LNCAP (cell line): ENCODE results near the gene SMLR1.

Source experiments
- TF ChIP-seq, protein P1 (sequence below): fragments of 450-650 bp; IDR thresholded peaks from 2 replicates; pipeline ENCODE4 v1.5.1; 2017; ENCODE audit warnings: mild to moderate bottlenecking

The SMLR1 gene

DNA sequence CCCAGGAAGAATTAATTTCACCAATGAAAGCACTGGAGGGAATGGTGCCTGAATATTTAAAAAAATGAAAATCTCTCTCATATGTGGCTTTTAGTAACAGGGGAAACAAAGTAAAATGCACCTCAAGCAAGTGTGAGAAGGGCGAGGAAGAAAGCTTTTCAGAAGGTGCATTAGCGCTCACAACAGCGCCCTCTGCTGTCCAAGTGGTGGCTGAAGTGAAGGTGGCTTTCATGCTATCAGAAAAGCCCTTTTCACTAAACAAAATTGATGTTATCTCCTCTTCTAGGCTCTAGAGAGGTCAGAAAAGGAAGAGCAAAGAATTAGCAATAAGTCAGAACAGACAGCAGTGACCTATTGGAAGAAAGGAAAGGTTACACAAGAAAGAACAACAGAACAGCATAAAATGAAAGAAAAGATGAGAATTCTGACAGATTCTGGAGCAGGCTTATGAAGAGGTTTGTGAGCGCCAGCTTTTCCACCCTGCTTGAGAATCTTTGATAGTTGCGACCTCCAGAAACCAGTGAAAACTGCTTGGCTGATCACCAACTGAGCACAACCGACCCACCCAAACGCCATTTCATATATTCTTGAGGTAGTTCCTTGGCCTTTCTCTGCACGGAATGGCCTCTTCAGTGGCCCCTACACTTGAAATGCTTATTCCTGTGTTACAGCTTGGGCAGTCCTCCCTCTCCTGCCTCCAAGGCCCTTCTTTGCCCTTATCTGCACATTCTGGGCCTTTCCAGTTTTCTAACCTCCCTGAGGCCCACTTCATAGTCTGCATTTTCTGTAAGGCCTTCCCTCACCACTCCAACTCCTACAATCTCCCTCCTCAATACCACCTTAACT lies 45.3 kb downstream of the SMLR1 start:
- TF ChIP-seq, protein P1, sequence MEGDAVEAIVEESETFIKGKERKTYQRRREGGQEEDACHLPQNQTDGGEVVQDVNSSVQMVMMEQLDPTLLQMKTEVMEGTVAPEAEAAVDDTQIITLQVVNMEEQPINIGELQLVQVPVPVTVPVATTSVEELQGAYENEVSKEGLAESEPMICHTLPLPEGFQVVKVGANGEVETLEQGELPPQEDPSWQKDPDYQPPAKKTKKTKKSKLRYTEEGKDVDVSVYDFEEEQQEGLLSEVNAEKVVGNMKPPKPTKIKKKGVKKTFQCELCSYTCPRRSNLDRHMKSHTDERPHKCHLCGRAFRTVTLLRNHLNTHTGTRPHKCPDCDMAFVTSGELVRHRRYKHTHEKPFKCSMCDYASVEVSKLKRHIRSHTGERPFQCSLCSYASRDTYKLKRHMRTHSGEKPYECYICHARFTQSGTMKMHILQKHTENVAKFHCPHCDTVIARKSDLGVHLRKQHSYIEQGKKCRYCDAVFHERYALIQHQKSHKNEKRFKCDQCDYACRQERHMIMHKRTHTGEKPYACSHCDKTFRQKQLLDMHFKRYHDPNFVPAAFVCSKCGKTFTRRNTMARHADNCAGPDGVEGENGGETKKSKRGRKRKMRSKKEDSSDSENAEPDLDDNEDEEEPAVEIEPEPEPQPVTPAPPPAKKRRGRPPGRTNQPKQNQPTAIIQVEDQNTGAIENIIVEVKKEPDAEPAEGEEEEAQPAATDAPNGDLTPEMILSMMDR, result peak; percentile 98

DNA sequence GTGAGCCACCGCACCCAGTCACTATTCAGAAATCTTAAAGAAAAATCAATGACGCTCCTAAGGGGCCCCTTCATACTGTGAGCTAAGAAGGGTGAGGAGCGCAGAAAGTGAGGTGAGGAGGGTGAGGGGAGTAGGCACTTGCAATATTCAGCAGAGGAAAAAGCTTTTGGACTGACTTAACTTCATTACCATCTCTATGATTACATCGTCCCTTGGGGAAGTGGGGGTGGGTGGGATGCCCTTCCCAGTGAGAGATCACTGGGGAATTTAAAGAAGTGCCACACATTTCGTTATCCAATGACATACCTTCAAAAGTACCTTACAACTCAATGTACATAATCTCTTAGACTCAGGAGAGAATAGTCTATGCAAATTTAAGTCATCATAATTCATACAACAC lies 46.5 kb downstream of the SMLR1 start:
- TF ChIP-seq, protein P1, result no peak

DNA sequence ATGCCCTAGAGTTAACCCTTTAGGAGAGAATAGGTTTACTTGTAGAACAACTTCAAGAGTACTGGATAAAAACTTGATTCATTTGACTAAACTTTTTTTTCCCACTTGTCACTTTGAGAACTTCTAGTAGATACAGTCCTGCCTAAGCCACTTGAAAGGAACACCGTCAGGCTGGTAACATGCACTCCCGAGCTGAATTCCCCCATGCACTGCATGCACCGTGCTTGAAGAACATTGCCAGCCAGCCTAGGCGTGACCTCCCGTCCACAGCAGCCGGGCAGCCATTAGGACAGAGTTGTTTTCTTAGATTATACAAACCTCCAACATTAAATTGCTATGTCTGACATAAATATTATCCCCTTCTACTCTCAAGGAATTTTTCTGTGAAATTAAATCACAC lies 52.6 kb downstream of the SMLR1 start:
- TF ChIP-seq, protein P1, result no peak

DNA sequence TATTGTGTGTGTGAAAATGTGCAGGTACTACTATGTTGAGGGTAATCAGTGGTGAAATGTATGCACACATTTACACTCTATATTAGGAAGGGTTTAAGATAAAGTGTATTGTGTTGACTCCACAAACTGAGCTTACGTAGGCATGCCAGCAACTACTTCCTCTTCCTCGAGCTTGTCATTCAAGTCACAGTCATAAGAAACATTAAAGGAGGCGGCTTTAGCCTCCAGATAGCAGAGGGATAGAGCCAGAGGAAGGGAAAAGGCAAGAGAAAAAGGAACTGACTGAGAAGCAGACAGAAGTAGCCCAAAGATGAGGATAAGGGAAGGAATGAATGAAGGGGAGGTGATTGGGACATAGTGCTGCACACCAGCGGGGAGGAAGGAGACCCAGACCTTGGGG lies 55.2 kb downstream of the SMLR1 start:
- TF ChIP-seq, protein P1, result no peak

DNA sequence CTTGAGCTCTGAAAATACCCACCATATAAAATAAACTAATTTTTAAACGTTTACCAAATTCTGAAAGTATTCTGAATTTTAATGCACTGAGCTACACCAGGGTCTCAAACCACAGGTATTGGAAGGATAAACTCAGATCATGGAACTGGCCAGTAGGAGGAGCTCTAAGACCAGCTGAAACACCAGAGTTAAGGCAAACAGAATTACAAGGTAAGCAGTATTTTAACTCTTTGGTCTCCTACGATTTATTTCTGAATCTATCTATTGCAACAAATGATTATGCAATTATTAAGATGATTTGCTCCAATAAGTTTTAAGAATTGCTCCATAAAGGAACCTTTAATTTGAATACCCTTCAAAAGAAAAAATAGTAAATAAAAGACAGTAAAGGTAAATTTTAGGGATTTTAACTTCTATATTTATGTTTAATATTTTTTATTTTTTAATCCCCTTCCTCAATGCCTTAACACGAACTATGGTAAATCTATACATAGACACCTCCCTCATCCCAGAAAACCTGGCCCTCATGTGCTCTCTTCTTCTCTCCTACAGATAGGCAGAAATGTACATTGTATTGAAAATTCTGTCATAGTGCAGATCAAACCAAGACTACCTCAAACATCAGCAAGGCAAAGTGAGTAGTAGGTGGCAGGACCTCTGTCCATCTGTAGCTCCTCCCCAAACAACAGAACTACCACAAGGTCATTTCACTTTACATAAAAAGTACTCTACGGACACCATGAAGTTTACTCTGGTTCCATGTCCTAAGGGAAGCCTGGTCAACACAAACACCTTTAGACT lies 58.4 kb downstream of the SMLR1 start:
- TF ChIP-seq, protein P1, result peak; percentile 91
